Peyer's patch (tissue), 4 donors: ENCODE measurements around the gene IL24. TPM values are rescaled to one million over a fixed set of nuclear protein-coding genes. Genes with fewer than 3 reads are reported as not detected.

ENCODE experiments used
- DNase-seq, 3 donors: peaks; one replicate each; pipeline ENCODE4 v3.0.0-alpha.2; 2017 to 2019
- H3K27ac ChIP-seq, 4 donors: fragments of 200-600 bp; sonication (generic); one replicate each; pipeline ENCODE4 v1.5.1; 2016 to 2019
- H3K27me3 ChIP-seq, 2 donors: fragments of 200-600 bp; sonication (generic); one replicate each; pipeline ENCODE4 v1.5.1; 2019
- H3K36me3 ChIP-seq, 3 donors: fragments of 200-600 bp; sonication (generic); one replicate each; pipeline ENCODE4 v1.5.1; 2016 to 2019
- H3K4me1 ChIP-seq, 4 donors: fragments of 200-600 bp; sonication (generic); one replicate each; pipeline ENCODE4 v1.5.1; 2016 to 2019
- H3K4me3 ChIP-seq, 4 donors: fragments of 200-600 bp; sonication (generic); 1 replicate in 3 of 4; 2 replicates in 1 of 4; pipeline ENCODE4 v1.5.1; 2016 to 2019; ENCODE audit warnings: mild to moderate bottlenecking in 1 of 4
- H3K9me3 ChIP-seq, 4 donors: fragments of 200-600 bp; sonication (generic); one replicate each; pipeline ENCODE4 v1.5.1; 2016 to 2019; ENCODE audit warnings: mild to moderate bottlenecking in 1 of 4
- POLR2A ChIP-seq, 2 donors: fragments of 450-650 bp; IDR thresholded peaks; one replicate each; pipeline ENCODE4 v1.5.1; 2017; ENCODE audit warnings: antibody characterized with exemption in 2 of 2, mild to moderate bottlenecking in 2 of 2, moderate library complexity in 2 of 2
- total RNA-seq, 4 donors: library from RNA; depleted of rRNA; stranded (reverse); fragments of >200 nt; gene quantifications; one replicate each; pipeline ENCODE4 v1.1.0, GENCODE V29; 2016
- TF ChIP-seq, protein P1 (sequence below), 6 experiments: fragments of 450-650 bp in 4 of 6; fragments of 200-600 bp in 2 of 6; sonication (generic) in 1 of 6; IDR thresholded peaks; one replicate each; pipeline ENCODE4 v1.5.1; 2017 to 2019; ENCODE audit warnings: antibody characterized with exemption in 6 of 6, mild to moderate bottlenecking in 3 of 6, moderate library complexity in 1 of 6

IL24 gene
- total RNA-seq, 4 donors from 2014 or later, result not detected

DNA sequence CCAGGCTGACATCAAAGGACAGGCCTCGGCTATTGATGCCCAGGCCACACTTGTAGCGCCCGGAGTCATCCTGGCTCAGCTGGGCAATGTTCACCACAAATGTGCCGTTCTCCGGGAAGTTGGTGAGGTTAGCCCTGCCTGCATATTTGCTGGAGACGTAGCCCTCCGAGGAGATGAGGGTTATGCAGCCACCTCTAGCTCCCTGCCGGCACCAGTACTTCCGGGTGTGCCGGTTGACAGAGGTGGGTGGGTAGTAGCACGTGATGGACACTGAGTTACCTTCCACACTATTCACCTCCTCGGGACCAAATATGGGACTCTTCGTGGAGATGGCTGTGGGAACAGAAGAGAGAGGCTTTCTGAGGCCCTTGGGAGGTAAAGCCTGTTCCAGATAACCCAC is 41.9 kb downstream of the IL24 start:
- no peak for DNase-seq
- Histone ChIP-seq H3K27ac (peak overlapping the region in 1 of 4 donors; percentile 2), H3K27me3 (no peaks in the 10 kb centered on the region), H3K9me3 (no peaks in the 10 kb centered on the region), H3K36me3 (peaks cover 0 to 10% (median 0%) of the 10 kb centered on the region in 3 donors), H3K4me3 (no peak overlapping the region), H3K4me1 (peaks cover 0 to 34% (median 4%) of the 10 kb centered on the region in 4 donors)
- TF ChIP-seq POLR2A (IDR thresholded peaks at IDR 0.05), result no peak
- TF ChIP-seq, protein P1, sequence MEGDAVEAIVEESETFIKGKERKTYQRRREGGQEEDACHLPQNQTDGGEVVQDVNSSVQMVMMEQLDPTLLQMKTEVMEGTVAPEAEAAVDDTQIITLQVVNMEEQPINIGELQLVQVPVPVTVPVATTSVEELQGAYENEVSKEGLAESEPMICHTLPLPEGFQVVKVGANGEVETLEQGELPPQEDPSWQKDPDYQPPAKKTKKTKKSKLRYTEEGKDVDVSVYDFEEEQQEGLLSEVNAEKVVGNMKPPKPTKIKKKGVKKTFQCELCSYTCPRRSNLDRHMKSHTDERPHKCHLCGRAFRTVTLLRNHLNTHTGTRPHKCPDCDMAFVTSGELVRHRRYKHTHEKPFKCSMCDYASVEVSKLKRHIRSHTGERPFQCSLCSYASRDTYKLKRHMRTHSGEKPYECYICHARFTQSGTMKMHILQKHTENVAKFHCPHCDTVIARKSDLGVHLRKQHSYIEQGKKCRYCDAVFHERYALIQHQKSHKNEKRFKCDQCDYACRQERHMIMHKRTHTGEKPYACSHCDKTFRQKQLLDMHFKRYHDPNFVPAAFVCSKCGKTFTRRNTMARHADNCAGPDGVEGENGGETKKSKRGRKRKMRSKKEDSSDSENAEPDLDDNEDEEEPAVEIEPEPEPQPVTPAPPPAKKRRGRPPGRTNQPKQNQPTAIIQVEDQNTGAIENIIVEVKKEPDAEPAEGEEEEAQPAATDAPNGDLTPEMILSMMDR (IDR thresholded peaks at IDR 0.05), result no peak

DNA sequence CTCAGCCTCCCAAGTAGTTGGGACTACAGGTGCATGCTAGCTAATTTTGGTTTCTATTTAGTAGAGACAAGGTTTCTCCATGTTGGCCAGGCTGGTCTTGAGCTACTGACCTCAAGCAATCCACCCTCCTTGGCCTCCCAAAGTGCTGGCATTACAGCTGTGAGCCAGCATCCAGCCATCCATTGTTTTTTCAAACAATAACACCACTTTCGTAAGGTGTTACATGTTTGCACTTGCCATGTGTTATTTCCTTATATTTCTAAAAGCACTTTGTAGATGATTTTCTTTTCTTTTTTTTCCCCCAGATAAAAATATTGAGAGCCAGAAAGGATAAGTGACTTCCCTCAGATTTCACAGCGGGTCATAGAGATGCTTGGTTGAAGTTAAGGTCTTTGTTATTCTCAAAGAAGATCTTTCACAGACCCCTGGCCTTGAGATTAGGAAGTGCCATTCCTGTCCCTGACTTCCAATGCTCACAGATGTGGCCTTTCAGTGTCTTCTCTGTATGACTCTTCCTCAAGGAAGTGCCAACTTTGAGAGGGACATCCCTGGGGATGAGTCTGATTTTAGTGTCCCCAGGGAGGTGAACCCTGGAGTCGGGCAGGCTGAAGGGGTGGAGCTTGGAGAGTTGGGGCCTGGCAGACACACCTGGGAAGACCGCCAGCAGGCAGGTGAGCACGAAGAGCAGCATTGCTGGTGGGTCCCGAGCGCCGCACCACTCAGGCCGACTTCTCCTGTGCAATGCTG is 42.8 kb downstream of the IL24 start:
- no peak for TF ChIP-seq POLR2A (IDR thresholded peaks at IDR 0.05)
- TF ChIP-seq, protein P1 (IDR thresholded peaks at IDR 0.05), result no peak
- DNase-seq, result peak in 1 of 3 donors; percentile 75
- H3K4me3 ChIP-seq, result no peak overlapping the region
- H3K4me1 ChIP-seq, result peaks cover 0 to 34% (median 4%) of the 10 kb centered on the region in 4 donors
- peak overlapping the region in 1 of 4 donors; percentile 20 for H3K27ac ChIP-seq
- no peaks in the 10 kb centered on the region for H3K27me3 ChIP-seq
- peaks cover 0 to 10% (median 0%) of the 10 kb centered on the region in 3 donors for H3K36me3 ChIP-seq
- no peaks in the 10 kb centered on the region for H3K9me3 ChIP-seq

DNA sequence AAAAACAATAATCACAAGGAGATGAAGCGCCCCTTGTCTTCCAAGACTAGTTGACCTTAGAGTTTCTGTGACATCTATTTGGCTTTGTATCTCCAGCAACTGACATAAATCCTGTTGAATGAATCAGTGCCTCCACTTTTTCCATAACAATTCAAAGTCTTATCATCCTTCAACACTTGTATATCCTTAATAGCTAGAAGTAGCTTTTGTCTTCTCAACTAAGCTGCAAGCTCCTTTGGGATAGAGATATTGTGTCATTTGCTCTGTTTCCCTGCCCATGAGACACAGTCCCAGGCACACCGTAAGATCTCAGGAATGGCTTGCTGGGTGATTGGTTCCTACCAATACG is 43.3 kb downstream of the IL24 start:
- no peaks in the 10 kb centered on the region for H3K27me3 ChIP-seq

DNA sequence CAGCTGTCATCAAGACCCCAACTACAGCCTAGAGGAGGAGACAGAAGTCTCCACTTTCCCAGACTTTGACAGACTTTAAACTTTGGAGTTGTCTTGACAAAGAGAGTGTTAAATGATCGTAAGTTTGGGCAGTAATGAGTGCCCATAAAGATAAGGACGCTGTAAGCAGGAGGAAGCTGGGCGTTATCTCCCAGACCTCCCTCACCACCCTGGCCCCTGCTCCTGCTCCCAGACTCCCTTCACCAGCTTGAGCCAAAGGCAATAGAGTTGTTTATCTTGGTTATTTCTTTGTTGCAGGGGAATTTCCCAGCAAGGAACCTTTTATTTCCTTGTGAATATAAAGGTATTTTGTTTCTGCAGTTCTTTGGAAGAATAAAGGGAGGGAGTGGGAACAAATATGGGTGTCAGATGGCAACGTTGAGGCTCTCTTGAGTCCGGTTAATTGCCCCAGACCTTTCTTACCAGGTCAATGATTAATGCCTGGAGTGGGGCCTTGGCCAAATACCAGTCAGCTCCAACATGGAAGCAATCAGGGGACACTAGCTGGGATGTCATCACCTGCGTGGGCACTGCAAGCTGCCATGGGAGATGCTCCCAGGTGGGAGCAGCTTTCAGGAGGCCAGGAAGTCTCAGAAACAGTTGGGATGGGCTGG is 44.6 kb downstream of the IL24 start:
- H3K27me3 ChIP-seq, result no peaks in the 10 kb centered on the region
- H3K36me3 ChIP-seq, result no peaks in the 10 kb centered on the region
- no peak overlapping the region for H3K4me3 ChIP-seq
- TF ChIP-seq, protein P1 (IDR thresholded peaks at IDR 0.05), result no peak
- no peak for TF ChIP-seq POLR2A (IDR thresholded peaks at IDR 0.05)
- no peaks in the 10 kb centered on the region for H3K9me3 ChIP-seq
- peak in 2 of 3 donors; percentile 72 to 79 for DNase-seq
- peaks cover 0 to 34% (median 5%) of the 10 kb centered on the region in 4 donors for H3K4me1 ChIP-seq
- H3K27ac ChIP-seq, result peak overlapping the region in 2 of 4 donors; percentile 49 to 69

More for the DNA sequence above, 43.3 kb downstream of the IL24 start:
- Histone ChIP-seq H3K9me3 (no peaks in the 10 kb centered on the region), H3K4me3 (no peak overlapping the region), H3K4me1 (peaks cover 0 to 34% (median 4%) of the 10 kb centered on the region in 4 donors), H3K36me3 (peaks cover 0 to 4% (median 0%) of the 10 kb centered on the region in 3 donors), H3K27ac (peak overlapping the region in 1 of 4 donors; percentile 20)
- DNase-seq, result no peak
- TF ChIP-seq, protein P1 (IDR thresholded peaks at IDR 0.05), result no peak
- no peak for TF ChIP-seq POLR2A (IDR thresholded peaks at IDR 0.05)

DNA sequence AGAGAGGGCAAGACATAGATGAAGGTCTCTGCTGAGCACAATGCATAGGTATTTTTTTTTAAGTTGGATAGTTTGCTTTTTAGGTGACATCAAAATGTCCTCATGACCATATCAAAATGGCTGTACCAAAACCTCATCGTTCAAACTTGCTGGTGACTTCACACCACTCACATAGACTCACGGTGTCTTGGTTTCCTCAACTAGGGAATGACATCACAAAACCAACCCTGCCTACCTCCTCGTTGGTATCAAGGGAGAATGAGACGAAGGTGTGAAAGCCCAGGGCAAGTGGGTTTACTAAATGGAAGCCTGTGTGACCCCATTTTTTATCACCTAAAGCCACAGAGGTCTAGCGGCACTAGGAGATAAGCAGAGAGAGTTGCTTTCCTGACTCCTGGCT is 47.5 kb downstream of the IL24 start:
- Histone ChIP-seq H3K36me3 (no peaks in the 10 kb centered on the region), H3K27ac (peak overlapping the region in 3 of 4 donors; percentile 26 to 68 (median 44)), H3K4me3 (peak overlapping the region in 3 of 4 donors; percentile 26 to 51 (median 49)), H3K4me1 (peaks cover 0 to 32% (median 7%) of the 10 kb centered on the region in 4 donors), H3K27me3 (no peaks in the 10 kb centered on the region), H3K9me3 (no peaks in the 10 kb centered on the region)
- no peak for DNase-seq
- no peak for TF ChIP-seq POLR2A (IDR thresholded peaks at IDR 0.05)
- TF ChIP-seq, protein P1 (IDR thresholded peaks at IDR 0.05), result no peak
